Measurements from ENCODE around the gene SRC. TPM values are rescaled to one million over a fixed set of nuclear protein-coding genes. Genes with fewer than 3 reads are reported as not detected.

The SRC gene
- total and polyA plus RNA-seq, 2 donors, result 26.9 to 53.2 TPM

GRCh38 chr20:37344506-37345338 is 1.2 kb upstream of the SRC start:
- no peaks in the 10 kb centered on the region for H3K4me1 ChIP-seq (ENCODE audit: insufficient read depth)
- peak overlapping the region; percentile 84 for H3K27ac ChIP-seq (ENCODE audit: low read depth)
- no peak overlapping the region for H3K4me3 ChIP-seq (ENCODE audit: low read depth, low read length)
- DNase-seq (ENCODE audit: extremely low spot score), result peak; percentile 49
- no peaks in the 10 kb centered on the region for H3K36me3 ChIP-seq (ENCODE audit: insufficient read depth)
- WGBS, result 81% methylated on average over 10 of the region's 10 CpGs

GRCh38 chr20:37346236-37346534 is 245 bp downstream of the SRC start:
- H3K4me1 ChIP-seq (ENCODE audit: insufficient read depth), result no peaks in the 10 kb centered on the region
- WGBS, result 1% methylated on average over 35 of the region's 35 CpGs
- peak overlapping the region; percentile 83 for H3K4me3 ChIP-seq (ENCODE audit: low read depth, low read length)
- H3K36me3 ChIP-seq (ENCODE audit: insufficient read depth), result no peaks in the 10 kb centered on the region
- peak overlapping the region; percentile 84 for H3K27ac ChIP-seq (ENCODE audit: low read depth)
- DNase-seq (ENCODE audit: extremely low spot score), result no peak

GRCh38 chr20:37346535-37347346 is 801 bp downstream of the SRC start:
- peak overlapping the region; percentile 33 for H3K27ac ChIP-seq (ENCODE audit: low read depth)

DNA sequence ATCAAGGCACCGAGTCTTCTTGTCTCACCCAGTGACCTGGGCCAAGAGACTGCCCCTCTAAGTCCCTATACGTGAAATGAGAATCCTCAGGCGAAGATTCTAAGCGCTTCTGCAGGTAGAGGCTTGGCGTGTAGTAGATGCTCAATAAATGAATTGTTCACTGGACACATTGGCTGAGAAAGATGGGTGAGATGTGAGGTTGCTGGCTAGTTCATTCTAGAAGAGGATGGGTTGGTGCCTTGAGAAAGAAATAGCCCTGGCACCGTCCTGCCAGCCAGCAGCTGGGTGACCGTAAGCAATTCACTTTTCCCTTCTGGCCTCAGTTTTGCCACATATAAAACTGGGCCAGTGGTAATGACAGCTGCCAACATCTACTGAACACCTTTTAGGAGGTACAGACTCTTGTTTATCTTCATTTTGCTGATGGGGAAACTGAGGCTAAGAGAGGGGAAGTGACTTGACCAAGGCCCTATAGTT is 1.4 kb downstream of the SRC start:
- 90% methylated on average over 7 of the region's 7 CpGs for WGBS
- no peaks in the 10 kb centered on the region for H3K36me3 ChIP-seq (ENCODE audit: insufficient read depth)
- H3K4me3 ChIP-seq (ENCODE audit: low read depth, low read length), result no peak overlapping the region
- no peaks in the 10 kb centered on the region for H3K4me1 ChIP-seq (ENCODE audit: insufficient read depth)
- DNase-seq (ENCODE audit: extremely low spot score), result no peak
- peak overlapping the region; percentile 33 for H3K27ac ChIP-seq (ENCODE audit: low read depth)

More at GRCh38 chr20:37346535-37347346, 801 bp downstream of the SRC start:
- WGBS, result 17% methylated on average over 22 of the region's 22 CpGs
- H3K4me1 ChIP-seq (ENCODE audit: insufficient read depth), result no peaks in the 10 kb centered on the region
- H3K4me3 ChIP-seq (ENCODE audit: low read depth, low read length), result peak overlapping the region; percentile 83
- no peaks in the 10 kb centered on the region for H3K36me3 ChIP-seq (ENCODE audit: insufficient read depth)
- no peak for DNase-seq (ENCODE audit: extremely low spot score)

- 70% methylated on average over 11 of the region's 11 CpGs for WGBS
- Histone ChIP-seq H3K27ac (ENCODE audit: low read depth) (no peak overlapping the region), H3K4me3 (ENCODE audit: low read depth, low read length) (no peak overlapping the region), H3K36me3 (ENCODE audit: insufficient read depth) (no peaks in the 10 kb centered on the region), H3K4me1 (ENCODE audit: insufficient read depth) (no peaks in the 10 kb centered on the region)
- DNase-seq (ENCODE audit: extremely low spot score), result no peak
These were observed 2.2 kb downstream of the SRC start for GRCh38 chr20:37347891-37348791.

DNA sequence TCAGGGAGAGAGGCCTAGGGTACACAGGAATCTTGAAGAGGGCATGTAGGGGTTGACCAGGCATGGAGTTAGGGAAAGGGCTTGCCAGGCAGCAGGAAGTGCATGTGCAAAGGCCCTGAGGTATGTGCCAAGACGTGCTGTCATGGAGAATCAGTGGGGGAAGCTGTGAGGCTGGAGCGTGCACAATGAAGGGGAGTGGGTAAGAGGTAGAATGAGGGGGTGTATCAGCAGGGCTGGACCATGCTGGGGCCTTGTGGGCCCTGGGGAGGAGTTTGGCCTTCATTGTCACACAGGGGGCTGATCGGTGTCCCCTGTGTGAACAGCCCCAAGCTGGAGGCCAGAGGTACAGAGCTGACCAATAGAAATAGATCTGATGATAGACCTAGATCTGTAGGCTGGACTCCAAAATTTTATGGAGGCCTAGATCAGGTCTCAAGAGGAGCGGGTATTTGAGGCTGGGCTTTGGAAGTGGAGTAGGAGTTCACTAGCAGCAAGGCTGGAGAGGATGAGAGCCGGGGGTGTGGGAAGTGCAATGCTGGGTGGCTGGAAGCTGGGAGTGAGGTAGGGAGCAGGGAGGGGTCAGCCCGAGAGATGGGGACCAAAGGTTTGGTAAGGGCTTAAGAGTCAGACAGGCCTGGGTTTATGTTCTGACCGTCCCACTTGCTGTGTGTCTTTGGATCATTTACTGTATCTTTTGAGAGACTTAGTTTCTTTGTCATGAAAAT is 3.0 kb downstream of the SRC start:
- H3K27ac ChIP-seq (ENCODE audit: low read depth), result no peak overlapping the region
- WGBS, result 90% methylated on average over 7 of the region's 7 CpGs

DNA sequence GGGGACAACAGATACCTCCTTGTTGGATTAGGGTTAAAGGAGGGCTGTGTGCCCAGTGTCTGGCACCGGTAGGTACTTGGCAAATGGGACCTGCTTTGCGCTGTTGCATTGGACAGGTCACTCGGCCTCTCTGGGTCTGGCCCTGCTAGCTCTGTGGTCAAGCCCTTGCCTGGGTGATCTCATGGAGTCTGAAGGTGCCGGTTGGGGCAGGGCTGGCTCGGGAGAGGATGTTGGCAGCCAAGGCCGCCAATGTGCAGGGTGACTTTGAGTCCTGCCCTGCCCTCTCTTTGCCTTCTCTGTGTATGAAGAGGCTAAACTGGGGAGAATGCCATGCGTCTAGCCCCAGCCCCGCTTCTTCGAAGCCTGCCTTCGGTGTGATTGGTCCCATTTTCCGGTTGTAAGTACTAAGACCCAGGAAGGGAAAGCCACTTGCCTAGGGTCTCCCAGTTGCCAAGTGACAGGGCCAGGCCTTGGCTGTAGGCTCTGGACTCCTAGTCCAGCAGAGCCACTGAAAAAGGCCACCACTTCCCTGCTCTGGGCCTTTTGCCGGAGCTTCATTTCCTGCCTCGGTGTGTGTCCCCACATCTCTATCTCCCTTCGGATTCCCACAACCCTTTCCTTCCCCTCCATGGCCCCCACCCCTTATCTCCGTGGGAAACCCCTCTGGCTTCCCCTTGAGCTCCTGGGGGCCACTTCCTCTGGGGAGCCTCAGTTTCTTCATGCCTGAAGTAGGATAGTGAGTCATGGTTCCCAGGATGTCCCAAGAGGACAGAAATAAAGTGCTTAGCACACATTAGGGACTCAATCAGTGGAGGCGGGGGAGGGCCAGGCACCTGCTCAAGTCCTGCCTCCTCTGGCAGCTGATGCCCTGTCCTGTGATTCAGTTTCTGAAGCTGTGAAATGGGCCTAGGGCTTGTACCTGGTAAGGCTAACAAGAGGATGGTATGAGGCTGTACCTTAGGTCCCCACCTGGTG is 3.9 kb downstream of the SRC start:
- no peaks in the 10 kb centered on the region for H3K4me1 ChIP-seq (ENCODE audit: insufficient read depth)
- no peak overlapping the region for H3K4me3 ChIP-seq (ENCODE audit: low read depth, low read length)
- 76% methylated on average over 16 of the region's 16 CpGs for WGBS
- no peak overlapping the region for H3K27ac ChIP-seq (ENCODE audit: low read depth)
- no peak for DNase-seq (ENCODE audit: extremely low spot score)
- H3K36me3 ChIP-seq (ENCODE audit: insufficient read depth), result no peaks in the 10 kb centered on the region

More for the DNA sequence above, 3.0 kb downstream of the SRC start:
- Histone ChIP-seq H3K4me3 (ENCODE audit: low read depth, low read length) (no peak overlapping the region), H3K4me1 (ENCODE audit: insufficient read depth) (no peaks in the 10 kb centered on the region), H3K36me3 (ENCODE audit: insufficient read depth) (no peaks in the 10 kb centered on the region)
- no peak for DNase-seq (ENCODE audit: extremely low spot score)

DNA sequence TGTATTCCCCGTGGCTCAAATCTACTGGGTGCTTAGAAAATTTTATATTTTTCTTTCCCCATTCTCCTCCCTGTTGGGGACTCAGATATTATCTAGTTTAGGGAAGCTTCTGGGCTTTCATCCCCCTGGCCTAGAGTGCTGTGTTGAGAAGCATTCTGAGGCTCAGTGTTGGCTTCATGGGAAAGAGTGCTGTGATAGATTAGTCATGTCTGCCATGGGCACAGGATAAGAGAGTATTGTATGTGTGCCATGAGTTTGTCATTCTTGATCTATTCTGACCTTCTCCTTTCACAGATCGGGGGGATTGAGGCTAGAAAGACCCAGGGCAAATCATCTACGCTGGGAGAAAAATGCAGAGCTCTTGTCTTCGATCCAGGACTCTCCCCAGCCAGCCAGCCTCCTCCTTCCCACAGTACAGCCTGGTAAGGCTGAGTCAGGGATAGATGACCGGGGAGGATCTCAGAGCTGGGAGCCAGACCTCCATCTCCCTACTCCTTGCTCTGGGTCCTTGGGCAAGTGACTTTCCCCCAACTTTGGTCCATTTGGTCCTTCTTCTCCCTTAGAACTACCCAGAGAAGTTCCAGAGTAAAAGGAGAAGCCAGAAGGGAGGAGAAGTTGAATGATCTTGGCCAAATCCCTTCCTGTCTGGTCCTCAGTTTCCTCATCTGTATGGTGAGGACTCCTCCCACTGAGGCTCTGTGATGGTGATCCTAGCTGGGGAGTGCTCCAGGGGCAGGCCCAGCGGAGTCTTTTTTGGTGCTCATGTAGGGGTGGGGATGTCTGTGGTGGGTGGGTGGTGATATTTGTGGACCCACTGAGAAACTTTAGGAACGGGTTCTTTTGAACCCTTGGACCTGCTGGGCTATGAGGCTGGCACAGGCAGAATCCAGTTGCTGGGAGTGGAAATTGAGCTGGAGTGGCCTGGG is 5.0 kb downstream of the SRC start:
- DNase-seq (ENCODE audit: extremely low spot score), result no peak
- Histone ChIP-seq H3K4me3 (ENCODE audit: low read depth, low read length) (no peak overlapping the region), H3K27ac (ENCODE audit: low read depth) (no peak overlapping the region), H3K36me3 (ENCODE audit: insufficient read depth) (no peaks in the 10 kb centered on the region), H3K4me1 (ENCODE audit: insufficient read depth) (no peaks in the 10 kb centered on the region)
- 87% methylated on average over 7 of the region's 7 CpGs for WGBS

DNA sequence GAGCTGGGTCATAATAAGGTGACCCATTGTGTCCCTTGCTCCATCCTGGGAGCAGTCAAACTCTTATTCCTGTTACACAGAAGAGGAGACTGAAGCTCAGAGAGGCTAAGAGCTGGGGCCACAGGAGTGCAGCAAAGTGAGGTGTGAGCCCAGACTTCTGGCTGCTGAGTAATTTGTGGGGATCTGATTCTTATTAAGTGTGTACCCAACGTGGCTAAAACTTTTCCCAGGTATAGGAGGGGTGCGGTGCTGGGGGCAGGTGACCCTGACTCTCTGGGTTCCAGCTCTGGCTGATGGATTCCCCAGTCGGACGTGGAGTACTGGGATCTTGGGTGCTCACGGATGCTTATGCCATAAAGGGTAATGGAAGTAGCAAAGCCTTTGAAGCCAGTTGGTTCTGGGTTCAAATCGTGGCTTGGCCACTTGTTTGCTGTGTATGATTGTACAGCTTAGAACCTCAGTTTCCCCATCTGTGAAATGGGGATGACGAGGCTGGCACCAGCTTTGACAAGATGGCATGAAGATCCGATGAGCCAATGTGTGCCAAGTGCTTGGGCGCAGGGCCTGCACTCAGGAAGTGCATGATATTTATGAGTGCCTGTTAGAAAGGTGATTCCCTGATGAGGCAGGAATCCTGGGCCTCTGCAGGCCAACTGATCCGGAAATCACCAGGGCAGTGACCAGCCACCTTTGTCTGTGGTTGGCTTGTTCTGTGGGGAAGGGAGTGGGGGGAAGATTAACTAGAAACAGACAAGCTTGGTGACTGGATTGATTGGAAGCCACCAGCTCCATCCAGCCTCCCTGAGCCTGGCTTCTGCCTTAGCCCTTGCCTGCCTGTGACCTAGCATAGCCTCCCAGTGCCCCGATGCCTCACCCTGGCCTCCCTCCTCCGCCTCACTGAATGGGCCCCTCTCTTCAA is 6.0 kb downstream of the SRC start:
- DNase-seq (ENCODE audit: extremely low spot score), result no peak
- Histone ChIP-seq H3K4me1 (ENCODE audit: insufficient read depth) (no peaks in the 10 kb centered on the region), H3K36me3 (ENCODE audit: insufficient read depth) (no peaks in the 10 kb centered on the region), H3K4me3 (ENCODE audit: low read depth, low read length) (no peak overlapping the region), H3K27ac (ENCODE audit: low read depth) (no peak overlapping the region)
- 82% methylated on average over 12 of the region's 12 CpGs for WGBS

DNA sequence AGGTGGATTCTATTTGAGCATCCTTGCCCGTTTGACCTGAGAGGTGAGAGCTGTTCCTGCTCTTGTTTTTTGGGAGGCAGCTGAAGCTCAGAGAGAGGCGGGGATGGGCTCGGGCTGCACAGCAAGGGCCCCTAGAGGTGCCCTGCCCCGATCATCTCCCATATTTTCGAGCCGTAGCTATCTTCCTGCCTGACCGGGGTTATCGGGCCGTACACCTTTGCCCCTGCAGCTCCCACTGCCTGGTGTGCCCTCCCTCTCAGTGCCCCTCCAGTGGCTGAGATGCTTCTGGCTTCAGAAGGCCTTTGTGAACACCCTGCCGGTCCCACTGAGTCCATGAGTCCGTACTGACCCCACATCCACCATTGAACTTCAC is 6.7 kb downstream of the SRC start:
- WGBS, result 86% methylated on average over 11 of the region's 11 CpGs
- no peak overlapping the region for H3K4me3 ChIP-seq (ENCODE audit: low read depth, low read length)
- H3K36me3 ChIP-seq (ENCODE audit: insufficient read depth), result no peaks in the 10 kb centered on the region
- no peak for DNase-seq (ENCODE audit: extremely low spot score)
- H3K4me1 ChIP-seq (ENCODE audit: insufficient read depth), result no peaks in the 10 kb centered on the region
- no peak overlapping the region for H3K27ac ChIP-seq (ENCODE audit: low read depth)
